Measurements from ENCODE around the gene TMEM178B. TPM values are rescaled to one million over a fixed set of nuclear protein-coding genes. Genes with fewer than 3 reads are reported as not detected.

TMEM178B gene
- polyA plus RNA-seq, 1 of the 3 experiments (the other 2 are of a cell fraction): 0.20 TPM

DNA sequence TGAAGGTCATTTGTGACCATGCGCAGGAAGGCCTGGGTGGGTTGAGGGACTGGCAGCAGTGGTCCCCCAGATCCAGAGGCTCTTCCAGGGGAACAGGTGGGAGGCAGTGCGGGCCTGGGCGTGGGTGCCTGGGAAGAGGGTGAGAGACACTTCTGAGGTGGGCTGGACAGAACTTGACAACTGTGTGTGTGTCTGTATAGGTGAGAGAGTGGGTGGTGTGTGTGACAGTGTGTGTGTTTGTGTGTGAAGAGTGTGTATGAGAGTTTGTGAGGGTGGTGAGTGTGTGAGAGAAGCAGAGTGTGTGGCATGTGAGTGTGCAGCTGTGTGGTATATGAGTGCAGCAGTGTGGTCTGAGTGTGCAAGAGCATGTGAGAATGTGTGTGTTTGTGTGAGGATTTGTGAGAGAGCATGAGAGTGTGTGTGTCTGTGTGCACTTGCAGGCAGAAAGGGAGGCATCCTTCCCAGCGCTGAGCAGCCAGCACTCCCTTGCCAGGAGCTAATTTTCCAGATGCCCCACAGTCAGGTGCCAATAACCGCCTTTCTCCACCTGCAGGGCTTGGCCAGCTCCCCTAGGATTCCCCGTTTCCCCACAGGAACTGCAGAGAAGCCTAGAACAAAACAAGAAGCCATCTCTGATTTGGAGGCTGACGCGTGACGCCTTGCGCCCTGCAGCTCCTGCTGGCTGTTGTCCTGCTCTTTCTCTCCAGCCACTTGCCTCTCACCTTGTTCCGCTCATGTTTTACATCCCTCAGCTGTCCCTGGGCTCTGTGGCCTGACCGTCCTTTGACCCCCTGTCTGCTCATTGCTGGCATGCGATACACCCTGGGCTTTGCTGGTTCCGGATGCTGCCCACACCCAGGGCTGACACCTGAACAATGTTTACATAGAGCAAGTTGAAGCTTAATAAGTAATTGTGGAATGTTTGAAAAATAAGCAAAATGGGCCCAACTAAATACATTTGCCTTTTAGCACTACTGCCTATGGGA lies 88.0 kb downstream of the TMEM178B start:
- WGBS (ENCODE audit: low lambda C conversion rate): 53% methylated on average over 14 of the region's 14 CpGs
- POLR2A ChIA-PET: interaction anchor here (0.7 to 1.6 kb wide), 3 partner anchors 9 to 89 kb away, joined by 3 to 5 read pairs (median 3); no protein-coding TSS in a partner anchor
- TF ChIP-seq, protein P1, sequence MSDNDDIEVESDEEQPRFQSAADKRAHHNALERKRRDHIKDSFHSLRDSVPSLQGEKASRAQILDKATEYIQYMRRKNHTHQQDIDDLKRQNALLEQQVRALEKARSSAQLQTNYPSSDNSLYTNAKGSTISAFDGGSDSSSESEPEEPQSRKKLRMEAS (IDR thresholded peaks at IDR 0.05; ENCODE audit: low read depth): no peak
- no peak for TF ChIP-seq RCOR1 (IDR thresholded peaks at IDR 0.05; ENCODE audit: low read length)
- TF ChIP-seq, protein P2, sequence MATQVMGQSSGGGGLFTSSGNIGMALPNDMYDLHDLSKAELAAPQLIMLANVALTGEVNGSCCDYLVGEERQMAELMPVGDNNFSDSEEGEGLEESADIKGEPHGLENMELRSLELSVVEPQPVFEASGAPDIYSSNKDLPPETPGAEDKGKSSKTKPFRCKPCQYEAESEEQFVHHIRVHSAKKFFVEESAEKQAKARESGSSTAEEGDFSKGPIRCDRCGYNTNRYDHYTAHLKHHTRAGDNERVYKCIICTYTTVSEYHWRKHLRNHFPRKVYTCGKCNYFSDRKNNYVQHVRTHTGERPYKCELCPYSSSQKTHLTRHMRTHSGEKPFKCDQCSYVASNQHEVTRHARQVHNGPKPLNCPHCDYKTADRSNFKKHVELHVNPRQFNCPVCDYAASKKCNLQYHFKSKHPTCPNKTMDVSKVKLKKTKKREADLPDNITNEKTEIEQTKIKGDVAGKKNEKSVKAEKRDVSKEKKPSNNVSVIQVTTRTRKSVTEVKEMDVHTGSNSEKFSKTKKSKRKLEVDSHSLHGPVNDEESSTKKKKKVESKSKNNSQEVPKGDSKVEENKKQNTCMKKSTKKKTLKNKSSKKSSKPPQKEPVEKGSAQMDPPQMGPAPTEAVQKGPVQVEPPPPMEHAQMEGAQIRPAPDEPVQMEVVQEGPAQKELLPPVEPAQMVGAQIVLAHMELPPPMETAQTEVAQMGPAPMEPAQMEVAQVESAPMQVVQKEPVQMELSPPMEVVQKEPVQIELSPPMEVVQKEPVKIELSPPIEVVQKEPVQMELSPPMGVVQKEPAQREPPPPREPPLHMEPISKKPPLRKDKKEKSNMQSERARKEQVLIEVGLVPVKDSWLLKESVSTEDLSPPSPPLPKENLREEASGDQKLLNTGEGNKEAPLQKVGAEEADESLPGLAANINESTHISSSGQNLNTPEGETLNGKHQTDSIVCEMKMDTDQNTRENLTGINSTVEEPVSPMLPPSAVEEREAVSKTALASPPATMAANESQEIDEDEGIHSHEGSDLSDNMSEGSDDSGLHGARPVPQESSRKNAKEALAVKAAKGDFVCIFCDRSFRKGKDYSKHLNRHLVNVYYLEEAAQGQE (IDR thresholded peaks at IDR 0.05; ENCODE audit: low read depth, low read length): no peak
- no peak for TF ChIP-seq MXI1 (IDR thresholded peaks at IDR 0.05; ENCODE audit: low read depth, low read length)
- TF ChIP-seq NFIC (IDR thresholded peaks at IDR 0.05; ENCODE audit: borderline replicate concordance): no peak
- no peak for TF ChIP-seq RFX5 (IDR thresholded peaks at IDR 0.05; ENCODE audit: low read length)
- no peak for TF ChIP-seq SIN3A (IDR thresholded peaks at IDR 0.05; ENCODE audit: borderline replicate concordance, low read depth, low read length)
- TF ChIP-seq, protein P3, sequence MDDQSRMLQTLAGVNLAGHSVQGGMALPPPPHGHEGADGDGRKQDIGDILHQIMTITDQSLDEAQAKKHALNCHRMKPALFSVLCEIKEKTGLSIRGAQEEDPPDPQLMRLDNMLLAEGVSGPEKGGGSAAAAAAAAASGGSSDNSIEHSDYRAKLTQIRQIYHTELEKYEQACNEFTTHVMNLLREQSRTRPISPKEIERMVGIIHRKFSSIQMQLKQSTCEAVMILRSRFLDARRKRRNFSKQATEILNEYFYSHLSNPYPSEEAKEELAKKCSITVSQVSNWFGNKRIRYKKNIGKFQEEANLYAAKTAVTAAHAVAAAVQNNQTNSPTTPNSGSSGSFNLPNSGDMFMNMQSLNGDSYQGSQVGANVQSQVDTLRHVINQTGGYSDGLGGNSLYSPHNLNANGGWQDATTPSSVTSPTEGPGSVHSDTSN (IDR thresholded peaks at IDR 0.05): no peak
- no peak for TF ChIP-seq TCF12 (IDR thresholded peaks at IDR 0.05)
- no peak for TF ChIP-seq GABPA (IDR thresholded peaks at IDR 0.05; ENCODE audit: low read depth)

DNA sequence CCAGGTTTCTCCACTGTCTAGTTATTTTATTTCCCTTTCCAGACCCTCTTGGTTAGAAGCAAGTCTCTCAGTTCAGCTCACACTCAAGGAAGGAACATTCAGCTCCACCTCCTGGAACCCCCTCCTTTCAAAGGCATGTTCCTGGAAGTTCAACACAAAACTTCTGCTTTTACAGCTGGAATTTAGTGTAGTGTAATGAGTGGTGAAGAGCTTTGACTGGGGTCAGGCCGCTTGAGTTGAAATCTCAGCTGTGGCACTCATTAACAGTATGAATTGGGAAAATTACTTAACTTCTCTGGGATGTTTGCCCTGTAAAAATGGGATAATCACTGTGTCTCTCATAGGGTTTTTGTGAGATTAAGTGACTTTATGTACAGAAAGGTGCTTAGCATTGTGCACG lies 91.7 kb downstream of the TMEM178B start:
- TF ChIP-seq, protein P1 (IDR thresholded peaks at IDR 0.05; ENCODE audit: low read depth): no peak
- no peak for TF ChIP-seq NFIC (IDR thresholded peaks at IDR 0.05; ENCODE audit: borderline replicate concordance)
- TF ChIP-seq, protein P4, sequence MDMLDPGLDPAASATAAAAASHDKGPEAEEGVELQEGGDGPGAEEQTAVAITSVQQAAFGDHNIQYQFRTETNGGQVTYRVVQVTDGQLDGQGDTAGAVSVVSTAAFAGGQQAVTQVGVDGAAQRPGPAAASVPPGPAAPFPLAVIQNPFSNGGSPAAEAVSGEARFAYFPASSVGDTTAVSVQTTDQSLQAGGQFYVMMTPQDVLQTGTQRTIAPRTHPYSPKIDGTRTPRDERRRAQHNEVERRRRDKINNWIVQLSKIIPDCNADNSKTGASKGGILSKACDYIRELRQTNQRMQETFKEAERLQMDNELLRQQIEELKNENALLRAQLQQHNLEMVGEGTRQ (IDR thresholded peaks at IDR 0.05; ENCODE audit: borderline replicate concordance, low read depth, low read length): no peak
- no peak overlapping the region for H3K9ac ChIP-seq
- CTCF ChIA-PET: no interaction called here
- H3K27me3 ChIP-seq (ENCODE audit: insufficient read depth): no peaks in the 10 kb centered on the region
- H3F3A ChIP-seq (replicated peaks; ENCODE audit: insufficient read depth): no peaks in the 10 kb centered on the region
- H3K36me3 ChIP-seq (replicated peaks in 1 of 2; ENCODE audit: control insufficient read depth in 1 of 2, insufficient read depth in 2 of 2, low read length in 1 of 2): no peaks in the 10 kb centered on the region
- H3K79me2 ChIP-seq (ENCODE audit: insufficient read depth): no peaks in the 10 kb centered on the region
- POLR2A ChIA-PET: no interaction called here
- no peaks in the 10 kb centered on the region for H3K9me3 ChIP-seq
- H3K4me1 ChIP-seq (ENCODE audit: control insufficient read depth in 1 of 2, insufficient read depth in 2 of 2, low read depth in 1 of 2, low read length in 1 of 2): peaks cover 0 to 10% of the 10 kb centered on the region in 2 experiments; a peak in 1 of 4 replicates
- no peak overlapping the region for H3K27ac ChIP-seq (ENCODE audit: low read depth in 2 of 2, low read length in 1 of 2)
- no peak overlapping the region for H3K4me3 ChIP-seq (ENCODE audit: low read depth in 2 of 2, low read length in 1 of 2)
- no peaks in the 10 kb centered on the region for H3K9me2 ChIP-seq
- 16% methylated on average over 2 of the region's 2 CpGs for WGBS (ENCODE audit: low lambda C conversion rate)
- no peak overlapping the region for H2AFZ ChIP-seq (ENCODE audit: low read depth)
- no peaks in the 10 kb centered on the region for H4K20me1 ChIP-seq (ENCODE audit: insufficient read depth)
- no peak overlapping the region for H3K4me2 ChIP-seq
- no peak for DNase-seq

More for the DNA sequence above, 88.0 kb downstream of the TMEM178B start:
- no peak for DNase-seq
- Histone ChIP-seq H3K79me2 (ENCODE audit: insufficient read depth) (no peaks in the 10 kb centered on the region), H3K9ac (no peak overlapping the region), H3K4me3 (ENCODE audit: low read depth in 2 of 2, low read length in 1 of 2) (no peak overlapping the region), H3K9me3 (no peaks in the 10 kb centered on the region), H3K36me3 (replicated peaks in 1 of 2; ENCODE audit: control insufficient read depth in 1 of 2, insufficient read depth in 2 of 2, low read length in 1 of 2) (no peaks in the 10 kb centered on the region), H2AFZ (ENCODE audit: low read depth) (no peak overlapping the region), H3K27me3 (ENCODE audit: insufficient read depth) (no peaks in the 10 kb centered on the region), H3K9me2 (no peaks in the 10 kb centered on the region), H3K27ac (ENCODE audit: low read depth in 2 of 2, low read length in 1 of 2) (peak overlapping the region in 1 of 2 experiments; percentile 12; a peak in 1 of 4 replicates), H4K20me1 (ENCODE audit: insufficient read depth) (no peaks in the 10 kb centered on the region), H3F3A (replicated peaks; ENCODE audit: insufficient read depth) (no peaks in the 10 kb centered on the region), H3K4me2 (no peak overlapping the region), H3K4me1 (ENCODE audit: control insufficient read depth in 1 of 2, insufficient read depth in 2 of 2, low read depth in 1 of 2, low read length in 1 of 2) (peaks cover 0 to 10% of the 10 kb centered on the region in 2 experiments; a peak in 1 of 4 replicates)
- CTCF ChIA-PET: interaction anchor here (0.6 to 1.3 kb wide), 3 partner anchors 27 to 90 kb away, joined by 3 to 4 read pairs (median 3); no protein-coding TSS in a partner anchor

Data from SK-N-SH (cell line).